ENCODE measurements around the gene ERP44. TPM values are rescaled to one million over a fixed set of nuclear protein-coding genes. Genes with fewer than 3 reads are reported as not detected.

The ERP44 gene
- total RNA-seq, 1 donor from 2014 or later = 18.3 TPM

- H3K4me1 Mint-ChIP-seq = peaks cover 4% of the 10 kb centered on the region
- DNase-seq (ENCODE audit: low spot score in 2 of 2, unreplicated experiment in 2 of 2) = no peak
- H3K27ac Mint-ChIP-seq = no peak overlapping the region
- peaks cover 34% of the 10 kb centered on the region for H3K36me3 Mint-ChIP-seq
- no peaks in the 10 kb centered on the region for H3K27me3 Mint-ChIP-seq (ENCODE audit: low read depth)
- no peaks in the 10 kb centered on the region for H3K9me3 Mint-ChIP-seq
- H3K4me3 Mint-ChIP-seq = no peak overlapping the region
- TF ChIP-seq, protein P1, sequence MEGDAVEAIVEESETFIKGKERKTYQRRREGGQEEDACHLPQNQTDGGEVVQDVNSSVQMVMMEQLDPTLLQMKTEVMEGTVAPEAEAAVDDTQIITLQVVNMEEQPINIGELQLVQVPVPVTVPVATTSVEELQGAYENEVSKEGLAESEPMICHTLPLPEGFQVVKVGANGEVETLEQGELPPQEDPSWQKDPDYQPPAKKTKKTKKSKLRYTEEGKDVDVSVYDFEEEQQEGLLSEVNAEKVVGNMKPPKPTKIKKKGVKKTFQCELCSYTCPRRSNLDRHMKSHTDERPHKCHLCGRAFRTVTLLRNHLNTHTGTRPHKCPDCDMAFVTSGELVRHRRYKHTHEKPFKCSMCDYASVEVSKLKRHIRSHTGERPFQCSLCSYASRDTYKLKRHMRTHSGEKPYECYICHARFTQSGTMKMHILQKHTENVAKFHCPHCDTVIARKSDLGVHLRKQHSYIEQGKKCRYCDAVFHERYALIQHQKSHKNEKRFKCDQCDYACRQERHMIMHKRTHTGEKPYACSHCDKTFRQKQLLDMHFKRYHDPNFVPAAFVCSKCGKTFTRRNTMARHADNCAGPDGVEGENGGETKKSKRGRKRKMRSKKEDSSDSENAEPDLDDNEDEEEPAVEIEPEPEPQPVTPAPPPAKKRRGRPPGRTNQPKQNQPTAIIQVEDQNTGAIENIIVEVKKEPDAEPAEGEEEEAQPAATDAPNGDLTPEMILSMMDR (IDR thresholded peaks at IDR 0.05; ENCODE audit: unreplicated experiment) = no peak
Measured at GRCh38 chr9:99964336-99964735, 134.5 kb downstream of the ERP44 start.

DNA sequence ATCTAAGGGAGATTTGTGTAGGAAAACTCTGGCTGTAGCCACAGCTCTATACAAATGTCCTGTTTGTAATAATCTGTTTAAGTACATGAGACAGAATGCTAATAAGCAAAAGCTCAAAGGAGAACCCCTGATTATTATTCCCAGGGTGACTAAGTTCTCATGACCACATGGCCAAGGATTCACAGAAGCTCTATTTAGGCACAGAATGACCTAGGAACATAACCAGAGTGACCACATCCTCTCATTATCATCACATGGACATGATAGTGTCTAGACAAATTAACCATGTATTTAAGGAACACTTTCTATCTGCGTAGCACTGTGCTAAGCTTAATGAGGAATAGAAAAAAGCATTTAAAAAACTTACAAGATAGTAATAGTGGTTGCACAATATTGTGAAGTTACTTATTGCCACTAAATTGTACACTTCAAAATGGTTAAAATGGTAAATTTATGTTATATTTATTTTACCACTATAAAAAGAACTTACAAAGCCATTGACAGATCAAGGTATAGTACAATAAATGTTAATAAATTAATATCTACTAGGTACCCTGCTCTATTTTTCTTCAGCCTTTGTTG, 136.0 kb downstream of the ERP44 start:
- Mint-ChIP-seq H3K9me3 (no peaks in the 10 kb centered on the region), H3K4me1 (peaks cover 4% of the 10 kb centered on the region), H3K27me3 (ENCODE audit: low read depth) (no peaks in the 10 kb centered on the region), H3K4me3 (no peak overlapping the region), H3K27ac (no peak overlapping the region), H3K36me3 (peaks cover 32% of the 10 kb centered on the region)
- TF ChIP-seq, protein P1 (IDR thresholded peaks at IDR 0.05; ENCODE audit: unreplicated experiment) = no peak
- no peak for DNase-seq (ENCODE audit: low spot score in 2 of 2, unreplicated experiment in 2 of 2)

GRCh38 chr9:99955606-99956005, 143.2 kb downstream of the ERP44 start:
- Mint-ChIP-seq H3K27me3 (ENCODE audit: low read depth) (no peaks in the 10 kb centered on the region), H3K4me3 (no peak overlapping the region), H3K4me1 (peaks cover 11% of the 10 kb centered on the region), H3K36me3 (peaks cover 43% of the 10 kb centered on the region), H3K27ac (peak overlapping the region; percentile 22), H3K9me3 (peaks cover 3% of the 10 kb centered on the region)
- no peak for DNase-seq (ENCODE audit: low spot score in 2 of 2, unreplicated experiment in 2 of 2)
- TF ChIP-seq, protein P1 (IDR thresholded peaks at IDR 0.05; ENCODE audit: unreplicated experiment) = no peak

GRCh38 chr9:99954819-99955218, 144.0 kb downstream of the ERP44 start:
- H3K27me3 Mint-ChIP-seq (ENCODE audit: low read depth) = no peaks in the 10 kb centered on the region
- DNase-seq (ENCODE audit: low spot score in 2 of 2, unreplicated experiment in 2 of 2) = no peak
- peaks cover 11% of the 10 kb centered on the region for H3K4me1 Mint-ChIP-seq
- H3K9me3 Mint-ChIP-seq = peaks cover 3% of the 10 kb centered on the region
- peaks cover 46% of the 10 kb centered on the region for H3K36me3 Mint-ChIP-seq
- no peak overlapping the region for H3K4me3 Mint-ChIP-seq
- TF ChIP-seq, protein P1 (IDR thresholded peaks at IDR 0.05; ENCODE audit: unreplicated experiment) = no peak
- H3K27ac Mint-ChIP-seq = peak overlapping the region; percentile 44

GRCh38 chr9:99953861-99954507, 144.8 kb downstream of the ERP44 start:
- Mint-ChIP-seq H3K4me3 (no peak overlapping the region), H3K27ac (no peak overlapping the region), H3K9me3 (peaks cover 3% of the 10 kb centered on the region), H3K4me1 (peaks cover 11% of the 10 kb centered on the region), H3K27me3 (ENCODE audit: low read depth) (no peaks in the 10 kb centered on the region), H3K36me3 (peaks cover 45% of the 10 kb centered on the region)
- TF ChIP-seq, protein P1 (IDR thresholded peaks at IDR 0.05; ENCODE audit: unreplicated experiment) = no peak
- no peak for DNase-seq (ENCODE audit: low spot score in 2 of 2, unreplicated experiment in 2 of 2)
